Endothelial cell of umbilical vein (primary cell): ENCODE data around the gene CNTROB. TPM values are rescaled to one million over a fixed set of nuclear protein-coding genes. Genes with fewer than 3 reads are reported as not detected.

ENCODE experiments used
- BruUV-seq: library from RNA; stranded (reverse); fragments of 400-500 nt; replicated peaks from 2 replicates; lab custom pipeline; 2021; lab: Mats Ljungman, UMichigan
- CTCF ChIA-PET: fragments of 300-600, 350-600 bp; sonication (Branson Sonifier 250); formaldehyde crosslinking; loops from one replicate; lab custom pipeline; 2021; ENCODE audit warnings: antibody characterized with exemption, inconsistent platforms; lab: Charles Lee
- POLR2A ChIA-PET: fragments of 300-600, 350-600 bp; sonication (Branson Sonifier 250); formaldehyde crosslinking; loops from one replicate; lab custom pipeline; 2021; ENCODE audit warnings: antibody characterized with exemption, inconsistent platforms; lab: Charles Lee
- DNase-seq: peaks from one replicate; pipeline ENCODE4 v3.0.0-alpha.2; 2011; ENCODE audit warnings: low read depth, low spot score
- FAIRE-seq: peaks from 2 replicates; lab custom pipeline; 2011; peaks lifted over from hg19 to GRCh38; lab: Jason Lieb, UNC
- H2AFZ ChIP-seq: 2 replicates; pipeline ENCODE4 v1.6.0; 2012; ENCODE audit warnings: low read depth, low read length, control low read depth, inconsistent platforms
- H3K27ac ChIP-seq: 2 replicates; pipeline ENCODE4 v1.5.1; 2011; ENCODE audit warnings: low read depth, mild to moderate bottlenecking, control low read depth, low read length, moderate library complexity; ENCODE audit not compliant: insufficient read depth
- H3K27me3 ChIP-seq, 2 experiments: 2 replicates each; pipeline versions ENCODE4 v1.6.0 to v1.6.1; 2011; ENCODE audit warnings: low read length in 2 of 2, mixed read lengths in 1 of 2; ENCODE audit not compliant: control insufficient read depth in 2 of 2, insufficient read depth in 2 of 2
- H3K36me3 ChIP-seq, 2 experiments: 2 replicates in 1 of 2; 3 replicates in 1 of 2; pipeline ENCODE4 v1.5.1; 2011; ENCODE audit warnings: low read length in 2 of 2, mild to moderate bottlenecking in 1 of 2, moderate library complexity in 1 of 2; ENCODE audit not compliant: control insufficient read depth in 2 of 2, insufficient read depth in 2 of 2; ENCODE audit errors: extremely low read depth in 1 of 2
- H3K4me1 ChIP-seq: 3 replicates; pipeline ENCODE4 v1.5.1; 2011; ENCODE audit warnings: mild to moderate bottlenecking, low read length; ENCODE audit not compliant: control insufficient read depth, insufficient read depth; ENCODE audit errors: extremely low read depth
- H3K4me2 ChIP-seq: 2 replicates; pipeline ENCODE4 v1.6.1; 2011; ENCODE audit warnings: low read length, control low read depth, mixed read lengths; ENCODE audit not compliant: insufficient read depth
- H3K4me3 ChIP-seq, 3 experiments: fragments of 200-600 bp in 1 of 3; sonication (generic), shearing (Covaris generic) in 1 of 3; replicated peaks in 1 of 3; 2 replicates each; pipeline ENCODE4 v1.5.1; 2011 to 2016; ENCODE audit warnings: control low read depth in 3 of 3, low read length in 3 of 3, mild to moderate bottlenecking in 2 of 3, inconsistent platforms in 1 of 3, low read depth in 1 of 3, moderate library complexity in 1 of 3; ENCODE audit not compliant: insufficient read depth in 1 of 3
- H3K79me2 ChIP-seq: 2 replicates; pipeline ENCODE4 v1.6.0; 2012; ENCODE audit warnings: low read length, inconsistent platforms; ENCODE audit not compliant: control insufficient read depth, insufficient read depth
- H3K9ac ChIP-seq: replicated peaks from 2 replicates; pipeline ENCODE3; 2011; ENCODE audit warnings: low read length, control low read depth; ENCODE audit not compliant: insufficient read depth; ENCODE audit errors: extremely low read depth
- H3K9me1 ChIP-seq: replicated peaks from 3 replicates; pipeline ENCODE4 v1.6.0; 2011; ENCODE audit warnings: mild to moderate bottlenecking, low read length; ENCODE audit not compliant: control insufficient read depth, insufficient read depth; ENCODE audit errors: extremely low read depth
- H3K9me3 ChIP-seq: replicated peaks from 2 replicates; pipeline ENCODE4 v1.5.1; 2012; ENCODE audit warnings: low read length, inconsistent platforms; ENCODE audit not compliant: control insufficient read depth, insufficient read depth
- H4K20me1 ChIP-seq: replicated peaks from 2 replicates; pipeline ENCODE3; 2011; ENCODE audit warnings: mild to moderate bottlenecking, low read length; ENCODE audit not compliant: control insufficient read depth, insufficient read depth; ENCODE audit errors: extremely low read depth
- EZH2 ChIP-seq: IDR thresholded peaks from 2 replicates; pipeline ENCODE4 v1.6.1; 2012; ENCODE audit warnings: borderline replicate concordance, low read depth, mild to moderate bottlenecking, moderate library complexity, low read length, inconsistent platforms; ENCODE audit not compliant: severe bottlenecking
- FOS ChIP-seq: IDR thresholded peaks from 2 replicates; pipeline ENCODE4 v1.6.1; 2011; ENCODE audit warnings: mild to moderate bottlenecking, low read length, moderate library complexity, borderline replicate concordance; ENCODE audit not compliant: insufficient read depth
- JUN ChIP-seq: IDR thresholded peaks from 2 replicates; pipeline ENCODE4 v1.6.1; 2011; ENCODE audit warnings: borderline replicate concordance, low read depth; ENCODE audit not compliant: insufficient read length, insufficient read depth
- POLR2AphosphoS5 ChIP-seq: IDR thresholded peaks from 2 replicates; pipeline ENCODE4 v1.6.1; 2012; ENCODE audit warnings: low read depth, mild to moderate bottlenecking, control low read depth, low read length, moderate library complexity; ENCODE audit not compliant: insufficient read depth
- dilution Hi-C: fragments of 300-500 bp; cut with MboI; formaldehyde crosslinking; loops from one replicate; pipeline ENCODE4 v1.15.0; 2019; ENCODE audit warnings: low sequenced_read_pairs; ENCODE audit not compliant: extremely low pct_ligation_motif_present
- intact Hi-C: fragments of 100-400 bp; cut with micrococcal nuclease; formaldehyde crosslinking; loops from one replicate; pipeline ENCODE4 v1.10.0; 2022
- polyA plus RNA-seq, 4 experiments: library from polyadenylated mRNA; depleted of rRNA in 3 of 4; stranded (reverse) in 3 of 4; unstranded in 1 of 4; fragments of >200 nt; gene quantifications; 2 replicates each; pipeline versions ENCODE4 v1.2.1 to v1.2.3, GENCODE V29; 2011 to 2012; ENCODE audit warnings: missing spikeins in 1 of 4
- total RNA-seq: library from RNA; stranded (reverse); gene quantifications from 2 replicates; pipeline ENCODE4 v1.2.3, GENCODE V29; 2021
- TF ChIP-seq, protein P1 (sequence below), 2 donors: IDR thresholded peaks; 1 replicate in 1 of 2; 2 replicates in 1 of 2; pipeline ENCODE4 v1.5.1; 2011; ENCODE audit warnings: low read length in 2 of 2, mild to moderate bottlenecking in 2 of 2, moderate library complexity in 2 of 2, control low read depth in 1 of 2, inconsistent platforms in 1 of 2, low read depth in 1 of 2; ENCODE audit not compliant: insufficient read depth in 1 of 2; ENCODE audit errors: extremely low read depth in 1 of 2

Gene CNTROB
- total and polyA plus RNA-seq, 2 donors (not counting 3 experiments of a cell fraction or from before 2014, with no cell fraction given) = 24.9 to 47.2 TPM

DNA sequence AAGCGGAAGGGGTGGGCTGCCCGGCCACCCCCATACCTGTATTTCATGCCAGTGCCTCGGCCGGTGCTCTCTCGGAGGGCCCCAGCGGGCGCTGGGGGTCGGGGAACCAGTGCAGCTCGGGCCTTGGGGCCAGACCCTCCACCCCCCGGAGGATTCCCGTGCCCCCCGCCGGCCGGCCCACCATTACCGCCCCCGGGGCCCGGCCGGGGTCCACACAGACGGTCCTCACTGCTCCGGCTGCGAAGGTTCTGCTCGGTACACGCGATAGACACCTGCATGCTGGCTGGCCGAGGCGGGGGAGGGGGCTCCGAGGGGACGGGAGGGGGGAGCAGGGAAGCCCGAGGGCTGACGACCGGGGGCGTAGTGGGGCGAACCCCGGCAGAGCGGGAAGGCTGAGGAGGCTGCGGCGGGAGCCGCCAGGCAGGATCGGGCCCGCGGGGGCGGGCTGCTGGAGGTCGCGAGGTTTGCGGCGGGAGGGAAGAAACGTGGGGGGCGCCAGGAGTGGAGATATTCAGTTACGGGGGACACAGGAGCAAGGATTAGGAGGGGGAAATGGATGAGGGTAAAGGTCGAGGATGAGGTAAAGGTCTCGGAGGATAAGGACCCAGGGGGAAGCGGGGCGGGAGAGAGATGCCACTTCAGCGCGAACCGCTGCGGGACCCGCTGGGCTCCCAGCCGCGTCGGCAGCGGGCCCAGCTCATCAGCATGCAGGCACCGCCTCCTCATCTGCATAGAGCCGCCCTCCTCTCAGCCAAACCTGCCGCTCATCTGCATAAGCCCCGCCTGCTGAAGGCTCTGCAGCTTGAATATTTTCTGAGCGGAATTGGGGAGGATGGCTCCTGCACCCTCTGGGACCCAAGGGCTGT lies 2.6 kb upstream of the CNTROB start, which contains the start of gene KCNAB3:
KCNAB3 (minus strand) TSS at position 699 of the 866 bp plus-strand sequence; CDS start at position 278, 421 bp downstream.
- Histone ChIP-seq H3K4me2 (peak within 1 kb of the TSS; percentile 49), H3K9me3 (no peaks in the 10 kb centered on the region), H3K4me1 (peaks cover 20% of the 10 kb centered on the region), H3K4me3 (peak within 1 kb of the TSS in 2 of 3 experiments; percentile 33 to 37), H3K79me2 (peaks cover 27% of the 10 kb centered on the region), H3K9me1 (no peaks in the 10 kb centered on the region), H3K36me3 (no peaks in the 10 kb centered on the region), H2AFZ (peak within 1 kb of the TSS; percentile 87), H4K20me1 (no peaks in the 10 kb centered on the region), H3K27ac (no peak within 1 kb of the TSS), H3K27me3 (no peaks in the 10 kb centered on the region), H3K9ac (peak within 1 kb of the TSS; percentile 38)
- dilution Hi-C loops = no loop called here
- no TSS peak for BruUV-seq
- DNase-seq (peak; percentile 67), FAIRE-seq (peak; percentile 84)
- TF ChIP-seq, protein P1, sequence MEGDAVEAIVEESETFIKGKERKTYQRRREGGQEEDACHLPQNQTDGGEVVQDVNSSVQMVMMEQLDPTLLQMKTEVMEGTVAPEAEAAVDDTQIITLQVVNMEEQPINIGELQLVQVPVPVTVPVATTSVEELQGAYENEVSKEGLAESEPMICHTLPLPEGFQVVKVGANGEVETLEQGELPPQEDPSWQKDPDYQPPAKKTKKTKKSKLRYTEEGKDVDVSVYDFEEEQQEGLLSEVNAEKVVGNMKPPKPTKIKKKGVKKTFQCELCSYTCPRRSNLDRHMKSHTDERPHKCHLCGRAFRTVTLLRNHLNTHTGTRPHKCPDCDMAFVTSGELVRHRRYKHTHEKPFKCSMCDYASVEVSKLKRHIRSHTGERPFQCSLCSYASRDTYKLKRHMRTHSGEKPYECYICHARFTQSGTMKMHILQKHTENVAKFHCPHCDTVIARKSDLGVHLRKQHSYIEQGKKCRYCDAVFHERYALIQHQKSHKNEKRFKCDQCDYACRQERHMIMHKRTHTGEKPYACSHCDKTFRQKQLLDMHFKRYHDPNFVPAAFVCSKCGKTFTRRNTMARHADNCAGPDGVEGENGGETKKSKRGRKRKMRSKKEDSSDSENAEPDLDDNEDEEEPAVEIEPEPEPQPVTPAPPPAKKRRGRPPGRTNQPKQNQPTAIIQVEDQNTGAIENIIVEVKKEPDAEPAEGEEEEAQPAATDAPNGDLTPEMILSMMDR (IDR thresholded peaks at IDR 0.05; ENCODE audit: extremely low read depth in 1 of 2, insufficient read depth in 1 of 2, low read depth in 1 of 2, low read length in 2 of 2) = no peak
- TF ChIP-seq POLR2AphosphoS5 = peak; percentile 31
- no peak for TF ChIP-seq EZH2
- no peak for TF ChIP-seq JUN
- no peak for TF ChIP-seq FOS
- POLR2A ChIA-PET = no interaction called here
- CTCF ChIA-PET = interaction anchor here (0.8 to 1.1 kb wide), 3 partner anchors 16 to 61 kb away, joined by 3 to 8 read pairs (median 3); no protein-coding TSS in a partner anchor
- intact Hi-C loops = no loop called here
